ENCODE measurements around the gene NLGN1. TPM values are rescaled to one million over a fixed set of nuclear protein-coding genes. Genes with fewer than 3 reads are reported as not detected.

The NLGN1 gene
- total RNA-seq, 1 donor from 2014 or later, result not detected

DNA sequence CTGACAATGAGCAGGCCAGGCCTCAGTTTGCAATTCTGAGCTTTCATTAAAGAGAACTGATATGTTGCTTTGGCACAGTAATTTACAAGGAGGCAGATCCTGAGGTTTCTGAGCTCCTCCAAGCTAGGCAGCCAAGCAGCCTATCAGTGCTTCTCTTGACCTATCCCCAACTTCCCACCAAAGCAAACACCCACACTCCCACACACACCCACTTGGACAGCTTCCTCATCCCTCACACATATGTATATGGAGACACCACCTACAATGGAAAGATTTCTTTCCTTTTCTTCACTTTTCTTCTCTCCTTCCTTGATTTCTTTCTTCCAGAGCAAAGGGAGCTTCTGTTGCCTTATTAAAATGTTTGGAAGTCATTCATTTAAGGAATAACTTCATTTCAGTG, 217.0 kb downstream of the NLGN1 start:
- ChIA-PET POLR2A (no interaction called here), CTCF (no interaction called here)
- DNase-seq, result no peak
- H3K4me3 Mint-ChIP-seq, result no peak overlapping the region
- H3K27ac Mint-ChIP-seq, result no peak overlapping the region
- no peaks in the 10 kb centered on the region for H3K36me3 Mint-ChIP-seq (ENCODE audit: low read depth)
- H3K4me1 Mint-ChIP-seq, result no peaks in the 10 kb centered on the region
- TF ChIP-seq, protein P1, sequence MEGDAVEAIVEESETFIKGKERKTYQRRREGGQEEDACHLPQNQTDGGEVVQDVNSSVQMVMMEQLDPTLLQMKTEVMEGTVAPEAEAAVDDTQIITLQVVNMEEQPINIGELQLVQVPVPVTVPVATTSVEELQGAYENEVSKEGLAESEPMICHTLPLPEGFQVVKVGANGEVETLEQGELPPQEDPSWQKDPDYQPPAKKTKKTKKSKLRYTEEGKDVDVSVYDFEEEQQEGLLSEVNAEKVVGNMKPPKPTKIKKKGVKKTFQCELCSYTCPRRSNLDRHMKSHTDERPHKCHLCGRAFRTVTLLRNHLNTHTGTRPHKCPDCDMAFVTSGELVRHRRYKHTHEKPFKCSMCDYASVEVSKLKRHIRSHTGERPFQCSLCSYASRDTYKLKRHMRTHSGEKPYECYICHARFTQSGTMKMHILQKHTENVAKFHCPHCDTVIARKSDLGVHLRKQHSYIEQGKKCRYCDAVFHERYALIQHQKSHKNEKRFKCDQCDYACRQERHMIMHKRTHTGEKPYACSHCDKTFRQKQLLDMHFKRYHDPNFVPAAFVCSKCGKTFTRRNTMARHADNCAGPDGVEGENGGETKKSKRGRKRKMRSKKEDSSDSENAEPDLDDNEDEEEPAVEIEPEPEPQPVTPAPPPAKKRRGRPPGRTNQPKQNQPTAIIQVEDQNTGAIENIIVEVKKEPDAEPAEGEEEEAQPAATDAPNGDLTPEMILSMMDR (IDR thresholded peaks at IDR 0.05), result no peak
- peaks cover 6% of the 10 kb centered on the region for H3K9me3 Mint-ChIP-seq
- ATAC-seq (ENCODE audit: low read depth), result no peak
- H3K27me3 Mint-ChIP-seq, result no peaks in the 10 kb centered on the region
- intact Hi-C loops (cut with micrococcal nuclease), result no loop called here

GRCh38 chr3:173615661-173616060, 218.1 kb downstream of the NLGN1 start:
- no peaks in the 10 kb centered on the region for H3K27me3 Mint-ChIP-seq
- TF ChIP-seq, protein P1 (IDR thresholded peaks at IDR 0.05), result no peak
- H3K36me3 Mint-ChIP-seq (ENCODE audit: low read depth), result no peaks in the 10 kb centered on the region
- DNase-seq (no peak), ATAC-seq (ENCODE audit: low read depth) (no peak)
- H3K27ac Mint-ChIP-seq, result no peak overlapping the region
- intact Hi-C loops (cut with micrococcal nuclease), result no loop called here
- H3K4me3 Mint-ChIP-seq, result no peak overlapping the region
- peaks cover 6% of the 10 kb centered on the region for H3K9me3 Mint-ChIP-seq
- CTCF ChIA-PET, result no interaction called here
- H3K4me1 Mint-ChIP-seq, result no peaks in the 10 kb centered on the region
- POLR2A ChIA-PET, result no interaction called here

- intact Hi-C loops (cut with micrococcal nuclease), result no loop called here
- POLR2A ChIA-PET, result no interaction called here
- ATAC-seq (ENCODE audit: low read depth), result no peak
- Mint-ChIP-seq H3K4me1 (no peaks in the 10 kb centered on the region), H3K27ac (no peak overlapping the region), H3K36me3 (ENCODE audit: low read depth) (no peaks in the 10 kb centered on the region), H3K4me3 (no peak overlapping the region), H3K9me3 (peaks cover 6% of the 10 kb centered on the region), H3K27me3 (no peaks in the 10 kb centered on the region)
- CTCF ChIA-PET, result no interaction called here
- TF ChIP-seq, protein P1 (IDR thresholded peaks at IDR 0.05), result no peak
- DNase-seq, result no peak
These were observed 219.9 kb downstream of the NLGN1 start for GRCh38 chr3:173617490-173617889.

DNA sequence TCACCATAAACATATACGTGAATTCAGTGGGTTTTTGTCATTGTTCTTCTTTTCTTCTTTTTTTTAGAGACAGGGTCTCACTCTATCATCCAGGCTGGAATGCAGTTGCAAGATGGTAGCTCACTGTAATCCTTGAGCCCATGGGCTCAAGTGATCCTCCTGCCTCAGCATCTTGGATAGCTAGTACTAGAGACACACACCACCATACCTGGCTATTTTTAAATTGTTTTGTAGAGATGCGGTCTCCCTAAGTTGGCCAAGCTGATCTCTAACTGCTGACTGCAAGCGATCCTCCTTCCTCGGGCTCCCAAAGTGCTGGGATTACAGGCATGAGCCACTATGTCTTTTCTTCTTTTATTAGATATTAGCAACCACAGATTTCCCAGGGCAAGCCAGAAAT, 220.6 kb downstream of the NLGN1 start:
- ChIA-PET CTCF (no interaction called here), POLR2A (no interaction called here)
- DNase-seq (no peak), ATAC-seq (ENCODE audit: low read depth) (no peak)
- TF ChIP-seq, protein P1 (IDR thresholded peaks at IDR 0.05), result no peak
- H3K27ac Mint-ChIP-seq, result no peak overlapping the region
- no peaks in the 10 kb centered on the region for H3K36me3 Mint-ChIP-seq (ENCODE audit: low read depth)
- no peak overlapping the region for H3K4me3 Mint-ChIP-seq
- intact Hi-C loops (cut with micrococcal nuclease), result no loop called here
- H3K27me3 Mint-ChIP-seq, result no peaks in the 10 kb centered on the region
- peaks cover 6% of the 10 kb centered on the region for H3K9me3 Mint-ChIP-seq
- H3K4me1 Mint-ChIP-seq, result no peaks in the 10 kb centered on the region

DNA sequence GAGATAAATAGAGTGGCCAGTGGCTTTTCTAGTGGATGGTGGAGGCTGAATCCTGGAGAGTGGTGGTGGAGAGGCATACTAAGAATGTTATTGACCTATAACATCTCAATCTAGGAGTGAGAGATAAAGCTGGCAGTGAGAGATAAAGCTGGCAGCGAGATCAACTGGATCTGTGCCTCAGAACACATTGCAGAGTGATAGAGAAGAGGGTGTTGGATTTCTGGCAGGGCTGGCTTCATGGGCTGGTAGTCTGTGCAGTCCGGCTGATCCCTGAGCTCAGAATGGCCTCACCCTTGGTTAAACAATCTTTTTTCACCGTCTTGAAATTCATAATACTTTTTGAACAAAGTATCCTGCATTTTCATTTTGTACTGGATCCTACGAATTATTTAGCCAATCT, 221.2 kb downstream of the NLGN1 start:
- intact Hi-C loops (cut with micrococcal nuclease), result no loop called here
- ChIA-PET POLR2A (no interaction called here), CTCF (no interaction called here)
- TF ChIP-seq, protein P1 (IDR thresholded peaks at IDR 0.05), result no peak
- DNase-seq (no peak), ATAC-seq (ENCODE audit: low read depth) (no peak)
- Mint-ChIP-seq H3K27me3 (no peaks in the 10 kb centered on the region), H3K27ac (no peak overlapping the region), H3K36me3 (ENCODE audit: low read depth) (no peaks in the 10 kb centered on the region), H3K4me3 (no peak overlapping the region), H3K4me1 (no peaks in the 10 kb centered on the region), H3K9me3 (peaks cover 6% of the 10 kb centered on the region)

Measured in activated B cell treated with CpG ODN at 0.5 μM for 24 hours (primary cell).